Stimulated activated CD4-positive, alpha-beta T cell treated with anti-CD3 and anti-CD28 coated beads, TNF-alpha, amount 100 ng/mL, for 48 hours (primary cell): ENCODE data around the gene ZNF239.
"Not testable (repeated sequence)": the region's sequence is repeated elsewhere in the genome, so short reads cannot be mapped to it uniquely, and the experiment has no call there.

Source experiments
- DNase-seq, 3 donors: peaks; one replicate each; pipeline ENCODE4 v3.0.0-alpha.2; 2020; ENCODE audit warnings: low read depth in 3 of 3

ZNF239 gene

DNA sequence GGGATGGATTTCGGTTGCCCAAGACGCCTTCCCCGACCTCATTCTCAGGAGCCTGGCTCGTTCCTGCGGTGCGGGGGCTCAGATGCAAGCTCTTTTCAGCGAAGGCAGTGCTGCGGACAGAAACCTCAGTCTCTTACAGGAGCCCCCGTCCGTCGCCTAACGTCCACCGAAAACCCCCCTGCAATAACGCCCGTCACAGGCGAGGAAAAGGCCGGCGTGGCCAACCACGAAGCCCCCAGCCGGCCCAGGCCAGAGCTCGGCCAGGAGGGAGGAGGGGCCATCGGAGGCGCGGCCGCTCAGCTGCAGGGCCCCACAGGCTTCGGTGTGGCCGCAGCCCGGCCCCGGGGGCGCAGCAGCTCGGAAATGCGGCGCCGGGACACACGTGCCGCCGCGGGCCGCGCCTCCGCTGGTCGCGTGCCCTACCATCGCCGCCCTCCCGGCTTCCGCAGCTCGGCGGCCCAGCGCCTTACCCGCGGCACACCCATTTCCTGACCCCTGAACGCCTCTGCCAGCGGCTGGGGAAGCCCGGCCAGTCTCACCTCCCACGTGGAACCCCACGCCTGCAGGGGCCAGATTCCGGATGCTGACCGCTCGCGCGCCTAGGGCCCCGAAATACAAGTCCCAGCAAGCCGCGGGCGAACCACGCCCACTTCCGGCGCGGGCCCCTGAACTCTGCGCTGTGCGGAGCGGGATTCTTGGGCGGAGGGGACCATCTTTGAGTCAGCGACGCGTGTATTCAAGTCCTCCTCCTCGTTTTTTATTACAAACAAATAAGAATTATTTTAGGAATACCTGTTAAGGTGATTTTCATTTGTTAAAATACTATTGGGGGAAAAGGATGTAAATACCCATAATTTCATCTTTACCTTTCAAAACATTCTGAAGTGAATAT, at the start of gene ZNF239:
Gene ZNF239, minus strand, starts transcription at position 616 of the 892 bp plus-strand sequence. CDS start 16,537 bp downstream, outside the sequence.
- peak; percentile 67 to 72 (median 71) for DNase-seq

DNA sequence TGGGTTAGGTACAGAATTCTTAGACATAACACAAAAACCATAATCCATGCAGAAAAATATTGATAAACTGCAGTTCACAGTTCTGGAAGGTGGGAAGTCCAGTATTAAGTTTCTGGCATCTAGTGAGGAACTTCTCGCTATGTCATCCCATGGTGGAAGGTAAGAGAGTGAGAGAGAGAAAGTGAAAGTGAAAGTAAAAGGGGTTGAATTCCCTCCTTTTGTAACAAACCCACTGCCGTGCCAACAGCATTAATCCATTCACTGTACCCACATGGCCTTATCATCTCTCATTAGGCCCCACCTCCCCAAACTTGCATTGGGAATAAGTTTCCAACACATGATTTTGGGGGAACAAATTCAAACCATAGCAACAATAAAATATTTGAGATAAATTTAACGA, 48.9 kb upstream of the ZNF239 start:
- DNase-seq = no peak

DNA sequence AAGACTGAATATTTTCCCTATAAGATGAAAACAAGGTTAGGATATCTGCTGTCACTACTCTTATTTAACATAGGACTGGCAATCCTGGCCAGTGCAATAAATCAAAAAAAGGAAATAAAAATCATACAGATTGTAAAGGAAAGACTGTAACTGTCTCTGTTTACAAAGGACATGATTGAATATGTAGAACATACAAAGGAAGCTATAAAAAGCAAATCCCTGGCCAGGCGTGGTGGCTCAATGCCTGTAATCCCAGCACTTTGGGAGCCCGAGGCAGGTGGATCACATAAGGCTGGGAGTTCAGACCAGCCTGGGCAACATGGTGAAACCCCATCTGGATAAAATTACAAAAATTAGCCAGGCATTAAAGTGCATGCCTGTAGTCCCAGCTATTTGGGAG, 47.6 kb upstream of the ZNF239 start:
- no peak for DNase-seq

DNA sequence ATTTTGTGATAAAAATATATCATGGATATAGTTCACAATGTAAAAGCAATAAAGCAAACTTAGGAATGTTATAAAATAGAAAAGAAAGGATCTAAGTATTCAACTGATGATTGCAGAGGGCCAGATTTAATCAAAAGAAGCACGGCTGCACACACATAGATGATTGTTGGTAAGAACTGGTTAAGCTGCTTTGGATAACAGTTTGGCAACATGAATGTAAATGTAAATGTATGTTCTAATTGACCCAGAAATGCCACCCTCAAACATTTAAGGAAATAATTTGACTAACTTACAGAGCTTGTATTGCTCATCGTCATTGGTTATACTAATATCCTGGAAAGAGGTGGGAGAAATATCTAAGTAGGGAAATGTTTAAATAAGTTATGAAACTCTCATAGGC, 45.0 kb upstream of the ZNF239 start:
- DNase-seq = no peak

DNA sequence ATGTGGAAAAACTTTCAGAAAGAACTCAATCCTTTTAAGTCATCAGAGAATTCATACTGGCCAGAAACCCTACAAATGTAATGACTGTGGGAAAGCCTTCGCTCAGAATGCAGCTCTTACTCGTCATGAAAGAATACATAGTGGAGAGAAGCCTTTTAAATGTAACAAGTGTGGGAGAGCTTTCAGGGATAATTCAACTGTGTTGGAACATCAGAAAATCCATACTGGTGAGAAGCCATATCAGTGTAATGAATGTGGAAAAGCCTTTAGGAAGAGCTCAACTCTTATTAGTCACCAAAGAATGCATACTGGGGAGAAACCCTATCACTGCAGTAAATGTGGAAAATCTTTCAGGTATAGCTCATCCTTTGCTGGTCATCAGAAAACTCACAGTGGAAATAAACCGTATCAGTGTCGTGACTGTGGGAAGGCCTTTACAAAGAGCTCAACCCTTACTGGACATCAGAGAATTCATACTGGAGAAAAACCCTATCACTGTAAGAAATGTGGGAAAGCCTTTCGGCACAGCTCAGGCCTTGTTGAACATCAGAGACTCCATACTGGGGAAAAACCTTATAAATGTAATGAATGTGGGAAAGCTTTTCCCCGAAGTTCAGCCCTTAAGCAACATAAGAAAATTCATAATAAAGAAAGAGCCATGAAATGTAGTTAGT, 42.4 kb upstream of the ZNF239 start:
- no peak for DNase-seq

DNA sequence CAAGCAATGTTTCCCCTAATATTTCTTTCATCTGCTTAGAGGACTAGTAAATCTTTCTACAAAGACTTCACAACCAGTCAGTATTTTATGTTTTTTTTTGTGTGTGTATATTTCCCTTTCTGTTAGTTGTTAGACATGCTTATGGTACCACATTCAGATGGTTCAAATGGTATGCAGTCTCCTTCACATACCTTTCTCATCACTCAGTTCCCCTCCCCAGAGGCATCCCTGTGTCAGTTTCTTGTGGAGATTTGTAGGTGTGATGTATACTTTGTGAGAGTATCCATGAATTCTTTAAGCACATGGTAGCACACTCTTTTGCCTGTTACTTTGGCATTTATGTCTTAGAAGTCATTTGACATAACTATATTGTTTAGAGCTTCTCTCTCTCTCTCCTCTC, 36.2 kb upstream of the ZNF239 start:
- DNase-seq = no peak

DNA sequence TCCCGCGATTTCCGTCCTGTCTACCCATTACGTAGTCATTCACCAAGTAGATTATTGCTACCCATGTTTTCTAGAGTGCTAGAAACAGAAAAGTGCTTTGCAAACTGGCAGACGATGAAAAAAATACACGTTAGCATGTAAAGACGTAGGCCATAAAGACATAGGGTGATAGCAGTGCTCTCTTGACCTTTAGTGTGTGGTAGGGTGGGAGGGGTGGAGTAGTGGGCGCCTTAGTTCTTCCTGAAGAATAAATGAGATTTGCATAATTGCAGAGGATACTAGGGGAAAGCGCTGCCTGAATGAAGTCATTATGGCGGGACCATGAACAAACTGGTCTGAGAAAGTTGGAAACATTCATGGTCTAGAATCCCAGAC, 32.8 kb upstream of the ZNF239 start:
- no peak for DNase-seq

DNA sequence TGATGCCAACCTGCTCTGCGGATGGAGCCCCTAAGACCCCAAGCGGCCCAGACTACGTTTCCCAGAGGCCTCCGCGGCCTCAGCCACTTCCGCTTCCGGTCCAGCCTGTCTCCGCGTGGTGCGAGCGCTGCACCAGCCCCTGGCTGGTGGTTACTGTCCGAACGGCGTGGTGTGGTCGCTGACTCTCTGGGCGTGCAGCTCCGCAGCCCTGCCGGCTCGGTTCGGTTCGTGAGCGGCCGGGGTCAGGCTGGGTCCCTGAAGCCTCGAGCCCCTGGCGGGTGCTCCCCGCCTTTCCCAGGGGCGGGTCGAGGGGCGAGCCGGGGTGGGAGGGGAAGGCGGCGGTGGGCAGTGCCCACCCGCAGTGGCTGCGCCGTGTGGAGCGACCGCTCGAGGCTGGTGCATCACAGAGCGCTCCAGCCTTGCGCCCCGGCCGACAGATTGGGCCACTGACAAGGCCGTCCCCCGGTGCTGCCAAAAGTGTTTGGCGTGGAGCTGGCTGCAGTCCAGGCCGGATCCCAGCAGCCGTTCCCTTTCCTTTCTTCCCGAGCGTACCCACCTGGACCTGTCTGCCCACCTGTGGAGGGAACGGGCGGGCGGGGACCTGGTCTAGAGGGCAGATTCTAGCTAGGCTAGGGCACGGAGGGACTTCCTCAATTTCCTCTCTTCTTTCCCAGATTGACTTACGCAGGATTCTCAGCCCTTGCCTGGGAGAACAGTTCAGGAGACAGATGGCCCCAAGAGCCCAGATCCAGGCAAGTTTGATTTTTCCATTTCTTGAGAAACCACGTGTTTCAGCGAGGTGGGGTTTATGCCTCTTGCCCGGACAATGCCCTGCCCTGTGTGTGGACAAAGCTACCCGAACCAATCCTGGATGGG, 32.1 kb upstream of the ZNF239 start, which contains the start of gene ZNF485:
Gene ZNF485, plus strand, starts transcription at position 116 of the 876 bp plus-strand sequence. Its CDS starts 613 bp downstream, at position 729.
- peak; percentile 38 to 53 (median 45) for DNase-seq

DNA sequence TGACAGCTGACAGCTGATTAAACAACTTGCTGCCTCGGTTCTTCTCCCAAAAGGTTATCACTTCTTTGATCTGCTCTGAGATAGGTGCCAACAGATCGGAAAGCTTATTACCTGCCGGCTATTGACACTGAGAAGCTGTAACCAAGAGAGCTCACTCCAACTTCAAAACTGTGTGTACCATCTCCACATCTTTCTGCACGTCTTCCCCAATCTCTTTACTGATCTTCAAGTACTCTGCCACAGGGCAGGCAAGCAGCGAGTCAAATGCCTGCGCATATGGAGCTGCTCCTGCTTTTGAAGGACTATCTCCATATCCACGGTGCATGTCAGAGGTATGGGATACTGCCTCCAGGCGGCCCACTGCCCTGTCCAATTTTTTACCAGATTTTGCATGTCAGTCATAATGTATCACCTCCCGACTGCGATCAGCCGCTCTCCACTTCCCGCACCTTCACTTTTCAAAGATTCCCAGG, 31.5 kb upstream of the ZNF239 start:
- no peak for DNase-seq

DNA sequence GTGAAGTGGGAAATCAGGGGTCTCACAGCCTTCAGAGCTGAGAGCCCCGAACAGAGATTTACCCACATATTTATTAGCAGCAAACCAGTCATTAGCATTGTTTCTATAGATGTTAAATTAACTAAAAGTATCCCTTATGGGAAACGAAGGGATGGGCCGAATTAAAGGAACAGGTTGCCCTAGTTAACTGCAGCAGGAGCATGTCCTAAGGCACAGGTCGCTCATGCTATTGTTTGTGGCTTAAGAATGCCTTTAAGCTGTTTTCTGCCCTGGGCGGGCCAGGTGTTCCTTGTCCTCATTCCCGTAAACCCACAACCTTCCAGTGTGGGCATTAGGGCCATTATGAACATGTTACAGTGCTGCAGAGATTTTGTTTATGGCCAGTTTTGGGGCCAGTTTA, 27.2 kb upstream of the ZNF239 start:
- DNase-seq = not testable (repeated sequence)

DNA sequence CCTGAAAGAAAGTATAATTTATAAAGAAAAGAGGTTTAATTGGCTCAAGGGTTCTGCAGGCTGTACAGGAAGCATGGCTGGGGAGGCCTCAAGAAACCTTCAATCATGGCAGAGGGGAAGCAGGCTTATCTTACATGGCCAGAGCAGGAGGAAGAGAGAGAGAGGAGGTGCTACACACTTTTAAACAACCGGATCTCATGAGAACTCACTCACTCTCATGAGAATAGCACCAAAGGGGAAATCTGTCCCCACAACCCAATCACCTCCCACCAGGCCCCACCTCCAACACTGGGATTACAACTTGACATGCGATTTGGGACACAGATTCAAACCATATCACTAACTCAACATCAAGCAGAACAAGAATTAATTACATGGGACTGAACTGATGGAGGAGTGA, 24.9 kb upstream of the ZNF239 start:
- no peak for DNase-seq

DNA sequence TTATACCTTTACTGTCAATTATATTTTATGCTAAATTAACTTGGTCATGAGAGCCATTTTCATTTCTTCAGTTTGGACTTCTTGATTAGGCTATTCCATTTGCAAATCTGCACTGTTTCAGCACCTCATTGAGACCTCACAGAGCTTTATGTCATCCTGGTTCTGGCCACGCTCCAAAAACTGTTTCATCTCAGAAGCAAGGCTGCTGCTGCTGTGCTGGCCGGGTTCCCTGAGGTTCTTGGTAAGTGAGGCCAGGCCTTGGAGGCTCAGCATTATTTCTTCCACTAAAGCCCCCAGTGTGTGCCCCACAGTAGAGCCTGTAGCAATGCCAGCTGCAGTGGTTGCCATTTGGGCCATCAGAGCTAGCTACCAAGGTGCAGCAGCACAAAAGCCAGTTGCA, 24.0 kb upstream of the ZNF239 start:
- no peak for DNase-seq

DNA sequence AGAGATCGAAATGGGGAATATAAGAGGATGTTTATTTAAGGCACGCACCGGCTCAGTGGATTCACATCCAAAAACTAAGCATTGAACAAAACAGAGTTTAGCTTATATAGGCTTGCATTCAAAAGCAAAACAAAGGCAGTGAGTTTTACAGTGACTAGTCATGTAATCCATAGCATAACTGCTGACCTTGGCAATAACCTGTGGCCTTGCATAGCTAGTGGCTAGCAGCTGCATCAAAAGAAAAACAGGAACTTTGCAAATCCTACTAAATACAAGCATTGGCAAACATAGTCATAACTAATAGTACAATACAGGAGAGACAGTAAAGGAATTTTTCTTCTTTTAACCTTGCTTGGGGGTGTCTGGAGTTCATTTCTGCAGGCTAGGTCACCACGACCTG, 22.1 kb upstream of the ZNF239 start:
- DNase-seq = no peak

DNA sequence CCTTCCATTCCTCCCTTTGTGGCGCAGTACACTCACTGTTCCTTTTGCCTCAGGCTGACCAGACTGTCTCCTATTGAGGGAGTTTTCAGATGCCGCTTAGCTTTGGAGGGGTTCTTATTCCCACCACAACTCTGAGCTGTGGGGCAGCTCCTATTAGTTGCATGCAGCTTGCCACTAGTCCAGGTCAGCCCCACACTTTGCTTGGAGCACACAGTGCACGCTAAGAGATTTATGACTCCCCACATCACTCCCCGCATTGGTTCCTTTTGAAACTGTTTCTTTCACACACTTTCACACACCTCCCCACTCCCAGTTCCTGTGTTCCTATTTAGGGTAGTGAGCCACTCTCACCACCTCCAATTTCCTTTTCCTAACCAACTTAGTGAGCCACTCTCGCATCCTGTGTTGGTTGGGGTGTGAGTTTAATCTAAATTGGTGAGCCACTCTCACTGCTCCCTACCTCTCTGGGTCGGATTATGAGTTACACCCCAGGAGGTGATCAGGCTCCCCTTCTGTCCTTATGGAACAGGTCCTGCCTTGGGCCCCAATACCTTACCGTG, 21.4 kb upstream of the ZNF239 start:
- peak in 1 of 3 donors; percentile 19 for DNase-seq

DNA sequence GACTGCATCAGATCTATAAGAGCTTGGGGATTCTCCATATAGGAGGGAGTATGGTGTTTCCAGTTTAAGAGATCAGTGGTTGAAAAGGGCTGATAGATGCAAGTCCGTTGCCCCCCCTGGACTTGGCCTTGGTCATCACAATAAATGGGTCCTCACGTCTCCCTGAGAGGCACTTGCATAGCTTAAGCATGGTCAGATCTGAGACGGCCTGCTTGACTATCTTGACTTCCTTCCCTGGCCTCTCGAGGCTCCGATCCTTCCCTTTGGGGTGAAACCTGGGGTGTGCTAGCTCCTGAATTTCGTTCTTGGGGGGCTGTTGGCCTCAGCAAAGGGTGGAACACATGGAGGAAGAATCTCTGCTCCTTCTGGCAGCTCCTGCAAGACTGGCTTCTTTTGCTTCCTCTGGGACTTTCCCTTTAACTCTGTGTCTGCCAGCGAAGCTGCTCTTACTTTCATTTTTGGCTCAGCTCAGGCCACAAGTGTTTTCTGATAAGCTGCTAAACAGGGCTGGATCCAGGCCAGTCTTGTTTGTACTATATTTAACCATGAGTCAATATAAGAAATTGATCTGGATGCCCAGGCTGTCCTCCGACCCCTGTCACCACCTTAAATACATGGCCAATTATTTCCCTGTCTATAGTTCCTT, 20.7 kb upstream of the ZNF239 start:
- no peak for DNase-seq

DNA sequence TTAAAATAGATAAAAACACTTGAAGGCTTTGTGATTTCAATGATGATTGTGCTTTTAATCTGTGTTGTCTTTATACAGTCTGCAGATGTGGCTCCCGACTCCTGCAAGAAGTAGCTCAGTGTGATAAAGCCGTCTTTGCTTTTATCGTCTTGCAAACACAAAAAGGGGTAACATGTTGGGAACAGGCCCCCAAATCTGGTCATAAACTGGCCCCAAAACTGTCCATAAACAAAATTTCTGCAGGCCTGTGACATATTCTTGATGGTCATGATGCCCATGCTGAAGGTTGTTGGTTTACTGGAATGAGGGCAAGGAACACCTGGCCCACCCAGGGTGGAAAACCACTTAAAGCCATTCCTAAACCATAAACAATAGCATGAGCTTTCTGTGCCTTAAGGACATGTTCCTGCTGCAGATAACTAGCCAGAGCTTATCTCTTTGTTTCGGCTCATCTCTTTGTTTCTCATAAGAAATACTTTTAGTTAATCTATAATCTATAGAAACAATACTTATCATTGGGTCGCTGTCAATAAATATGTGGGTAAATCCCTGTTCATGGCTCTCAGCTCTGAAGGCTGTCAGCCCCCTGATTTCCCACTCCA, 17.0 kb upstream of the ZNF239 start:
- DNase-seq = no peak

DNA sequence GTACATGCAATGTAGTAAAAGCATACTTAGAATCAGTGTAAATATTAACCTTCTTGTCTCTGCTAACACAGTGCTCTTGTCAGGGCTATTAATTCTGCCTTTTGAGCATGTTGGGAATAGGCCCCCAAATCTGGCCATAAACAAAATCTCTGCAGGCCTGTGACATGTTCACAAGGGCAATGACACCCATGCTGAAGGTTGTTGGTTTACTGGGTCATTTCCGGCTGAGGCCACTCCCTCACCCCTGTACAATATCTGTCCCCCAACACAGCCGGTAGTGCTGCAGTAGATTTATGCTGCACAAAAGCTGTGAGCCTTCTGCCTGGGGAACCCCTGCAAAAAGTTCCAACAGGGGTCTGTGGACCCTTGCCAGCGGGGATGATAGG, 12.3 kb upstream of the ZNF239 start:
- not testable (repeated sequence) for DNase-seq

DNA sequence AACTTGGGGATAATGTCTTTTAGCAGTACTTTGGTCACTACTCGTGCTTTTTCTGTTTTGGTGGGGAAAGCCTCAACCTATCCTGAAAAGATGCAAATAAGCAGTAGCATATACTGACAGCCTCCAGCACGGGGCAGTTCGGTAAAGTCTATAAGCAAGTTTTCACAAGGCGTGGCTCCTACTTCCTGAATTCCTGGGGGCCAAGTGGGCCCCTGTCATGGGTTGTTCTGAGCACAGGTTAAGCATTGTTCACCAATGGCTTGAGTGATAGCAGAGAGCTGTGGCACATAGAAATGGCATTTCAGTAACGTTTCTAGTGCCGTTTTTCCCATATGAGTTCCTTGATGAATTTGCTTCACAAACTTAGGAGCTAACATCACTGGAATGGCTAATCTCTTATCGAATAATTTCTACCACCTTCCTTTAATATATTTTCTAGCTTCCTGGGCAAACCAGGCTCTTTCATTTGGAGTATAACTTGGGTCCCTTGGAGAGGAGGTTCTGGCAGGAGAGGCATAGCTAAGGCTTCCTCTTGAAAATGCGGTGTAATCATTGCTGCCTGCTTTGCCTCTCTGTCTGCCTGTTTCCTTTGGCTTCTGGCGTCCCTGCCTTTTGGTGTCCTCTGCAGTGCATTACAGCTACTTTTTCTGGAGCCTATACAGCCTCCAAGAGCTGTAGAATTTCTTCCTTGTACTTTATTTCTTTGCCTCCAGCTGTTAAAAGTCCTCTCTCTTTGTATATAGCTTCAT, 11.7 kb upstream of the ZNF239 start:
- DNase-seq = no peak

DNA sequence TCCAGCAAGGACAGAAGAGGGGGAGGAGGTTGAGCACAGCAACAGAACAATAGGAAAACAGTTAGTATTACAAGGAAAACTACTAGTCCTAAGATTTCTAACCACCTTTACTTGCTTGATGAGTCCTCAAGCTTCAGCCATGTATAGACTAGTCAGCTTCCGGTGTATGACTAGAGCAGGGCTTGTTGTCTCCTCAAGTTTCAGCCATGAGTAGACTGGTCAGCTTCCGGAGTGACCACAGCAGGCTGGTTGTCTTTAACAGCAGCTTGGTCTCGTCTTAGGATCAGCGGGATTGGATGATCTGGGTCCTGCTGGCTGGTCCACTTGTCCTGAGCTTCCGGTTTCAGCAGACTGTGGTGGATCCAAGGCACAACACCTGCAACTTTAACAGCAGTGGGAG, 10.6 kb upstream of the ZNF239 start:
- DNase-seq = no peak

DNA sequence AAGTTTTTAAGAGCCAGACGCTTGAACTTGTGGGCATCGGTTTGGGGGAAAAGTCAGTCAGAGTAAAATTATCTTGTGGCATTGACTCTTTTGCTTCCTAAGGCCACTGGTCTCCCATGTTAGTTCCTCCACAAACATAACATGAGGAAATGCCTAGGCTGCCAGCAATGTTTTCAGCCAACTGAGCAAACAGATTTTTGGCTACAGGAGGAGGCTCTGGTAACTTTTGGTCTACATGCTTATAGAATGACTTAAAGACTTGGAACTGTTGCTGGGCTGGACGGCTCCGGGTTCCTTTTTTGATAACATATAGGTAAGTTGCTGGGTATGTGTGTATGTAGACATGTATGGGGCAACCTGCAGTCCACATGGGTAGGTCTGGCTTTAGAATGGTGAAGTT, 9.6 kb upstream of the ZNF239 start:
- DNase-seq = no peak
